M059J (cell line): ENCODE measurements around the gene SVEP1. TPM values are rescaled to one million over a fixed set of nuclear protein-coding genes. Genes with fewer than 3 reads are reported as not detected.
"Not testable (repeated sequence)": the region's sequence is repeated elsewhere in the genome, so short reads cannot be mapped to it uniquely, and the experiment has no call there.

Source experiments
- DNase-seq: peaks from one replicate; pipeline ENCODE4 v3.0.0-alpha.2; 2012; ENCODE audit warnings: low read depth
- total RNA-seq: library from RNA; depleted of rRNA; stranded (reverse); fragments of >200 nt; shearing (Covaris generic); gene quantifications from 2 replicates; pipeline ENCODE4 v1.2.3, GENCODE V29; 2014

The SVEP1 gene
- total RNA-seq, 1 experiment from 2014 or later, result 1.5 TPM

GRCh38 chr9:110447476-110447875, 132.1 kb downstream of the SVEP1 start:
- DNase-seq, result no peak

- DNase-seq, result peak; percentile 20
Observed at GRCh38 chr9:110446171-110446570, 133.4 kb downstream of the SVEP1 start.

- DNase-seq, result peak; percentile 90
Observed at GRCh38 chr9:110444911-110445310, 134.6 kb downstream of the SVEP1 start.

- peak; percentile 24 for DNase-seq
Observed at GRCh38 chr9:110443866-110444220, 135.7 kb downstream of the SVEP1 start.

GRCh38 chr9:110443146-110443865, 136.2 kb downstream of the SVEP1 start:
- DNase-seq, result peak; percentile 65

GRCh38 chr9:110440796-110441195, 138.7 kb downstream of the SVEP1 start:
- no peak for DNase-seq

- peak; percentile 80 for DNase-seq
Observed at GRCh38 chr9:110440172-110440571, 139.4 kb downstream of the SVEP1 start.

- peak; percentile 45 for DNase-seq
Observed at GRCh38 chr9:110432253-110432652, 147.3 kb downstream of the SVEP1 start.

- DNase-seq, result peak; percentile 6
Observed at GRCh38 chr9:110429453-110429852, 150.1 kb downstream of the SVEP1 start.

- DNase-seq, result peak; percentile 58
Observed at GRCh38 chr9:110427497-110428104, 151.9 kb downstream of the SVEP1 start.

GRCh38 chr9:110426052-110426709, 153.4 kb downstream of the SVEP1 start:
- peak; percentile 58 for DNase-seq

GRCh38 chr9:110414471-110414870, 165.1 kb downstream of the SVEP1 start:
- DNase-seq, result no peak

- DNase-seq, result no peak
Observed at GRCh38 chr9:110410961-110411360, 168.6 kb downstream of the SVEP1 start.

GRCh38 chr9:110408598-110408997, 170.9 kb downstream of the SVEP1 start:
- DNase-seq, result no peak

- DNase-seq, result no peak
Observed at GRCh38 chr9:110405858-110406443, 173.6 kb downstream of the SVEP1 start.

- no peak for DNase-seq
Observed at GRCh38 chr9:110404473-110404872, 175.1 kb downstream of the SVEP1 start.

- peak; percentile 7 for DNase-seq
Observed at GRCh38 chr9:110399983-110400382, 179.6 kb downstream of the SVEP1 start.

- not testable (repeated sequence) for DNase-seq
Observed at GRCh38 chr9:110398992-110399391, 180.5 kb downstream of the SVEP1 start.

GRCh38 chr9:110391826-110392485, 187.6 kb downstream of the SVEP1 start:
- no peak for DNase-seq

- DNase-seq, result no peak
Observed at GRCh38 chr9:110389148-110389750, 190.3 kb downstream of the SVEP1 start.

GRCh38 chr9:110383491-110383890, 196.1 kb downstream of the SVEP1 start:
- DNase-seq, result no peak

- no peak for DNase-seq
Observed at GRCh38 chr9:110382731-110383130, 196.8 kb downstream of the SVEP1 start.
